GM21390 (cell line): ENCODE data around the gene PPP2R2B.
"Not testable (repeated sequence)": the region's sequence is repeated elsewhere in the genome, so short reads cannot be mapped to it uniquely, and the experiment has no call there.

ENCODE experiments used
- ATAC-seq: cut with Tn5 transposase; IDR thresholded peaks from one replicate; pipeline ENCODE4 v1.9.1; 2021; ENCODE audit not compliant: unreplicated experiment

PPP2R2B gene

DNA sequence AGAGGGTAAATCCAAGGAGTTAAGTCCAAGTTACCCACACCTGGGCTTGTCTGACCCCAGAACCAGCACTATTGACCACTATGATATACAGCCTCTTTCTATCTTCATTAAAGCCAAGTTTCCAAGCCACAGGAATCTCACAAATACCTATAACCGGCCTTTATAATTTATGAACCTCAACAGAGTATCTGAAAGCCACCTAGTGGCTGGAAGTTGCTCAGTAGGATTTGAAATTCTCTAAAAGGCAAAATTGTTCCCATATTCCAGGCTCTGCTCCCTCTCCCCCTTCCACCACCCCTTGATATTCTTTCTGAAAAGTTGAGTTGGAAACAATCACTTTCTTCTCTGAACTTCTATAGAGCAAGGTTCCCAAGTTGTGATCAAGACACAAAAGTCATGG is 256.2 kb downstream of the PPP2R2B start:
- no peak for ATAC-seq

DNA sequence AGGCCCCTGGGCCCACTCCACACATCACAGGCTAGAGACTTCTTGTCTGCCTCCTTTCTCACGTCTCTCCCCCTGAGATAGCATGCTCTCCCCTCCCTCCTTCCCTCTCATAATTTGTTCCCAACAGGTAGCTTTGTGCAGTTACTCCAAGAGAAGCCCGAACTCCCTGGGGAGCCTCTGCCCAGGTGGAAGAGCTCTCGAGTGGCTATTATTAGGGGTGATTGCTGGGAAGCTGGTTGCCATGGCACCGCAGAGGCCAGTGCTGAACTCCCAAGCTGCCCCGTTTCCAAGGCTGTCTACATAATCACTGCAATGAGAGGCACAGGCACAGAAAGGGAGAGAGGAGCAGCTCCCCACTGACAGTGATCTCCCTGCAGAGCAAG is 257.9 kb downstream of the PPP2R2B start:
- no peak for ATAC-seq

DNA sequence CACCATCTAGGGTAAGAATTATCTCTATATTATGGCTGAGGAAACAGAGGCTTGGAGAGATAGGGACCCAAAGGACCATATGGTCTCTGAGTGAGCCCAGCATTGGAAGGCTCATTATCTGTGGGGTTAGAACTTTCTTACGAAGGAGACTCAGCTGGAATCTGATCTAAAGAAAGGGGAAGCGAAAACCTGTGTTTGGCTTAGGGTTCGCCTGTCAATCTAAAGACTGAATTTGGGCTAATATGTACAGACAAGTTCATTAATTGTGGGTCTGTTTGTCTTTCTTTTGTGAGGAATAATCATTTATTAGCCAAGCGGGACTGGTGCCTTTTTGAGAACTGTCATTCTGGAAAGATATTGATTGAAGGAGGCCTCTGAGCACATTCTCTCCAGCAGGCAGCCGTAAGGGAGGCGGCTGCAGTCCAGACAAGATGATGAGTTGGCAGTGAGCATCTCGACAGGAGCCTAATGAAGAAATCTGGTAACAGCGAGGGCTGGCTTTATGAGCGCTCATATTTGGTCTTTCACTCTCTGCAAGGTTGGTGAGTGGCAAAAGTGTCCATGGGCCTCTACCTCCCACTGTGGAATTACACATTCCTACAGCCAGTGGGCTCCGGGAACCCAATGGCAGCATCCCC is 258.4 kb downstream of the PPP2R2B start:
- no peak for ATAC-seq

DNA sequence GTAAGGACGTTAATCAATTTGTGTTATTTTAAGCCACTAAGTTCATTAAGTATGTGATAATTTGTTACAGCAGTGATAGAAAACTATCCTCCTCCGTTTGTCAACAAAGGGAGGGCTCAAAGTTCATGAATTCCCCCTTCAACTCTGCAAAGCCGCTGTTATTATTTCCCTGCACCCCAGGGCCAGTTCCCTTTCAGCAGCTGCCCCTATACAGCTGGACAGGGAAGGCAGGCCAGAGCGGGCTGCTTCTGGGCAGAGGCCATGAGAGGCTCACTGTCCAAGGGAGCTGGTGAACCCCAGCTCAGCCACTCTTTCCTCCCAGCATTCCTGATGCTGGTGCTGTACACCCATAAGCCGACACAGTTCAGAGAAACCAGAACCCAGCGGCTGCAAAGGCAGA is 260.1 kb downstream of the PPP2R2B start:
- ATAC-seq = no peak

DNA sequence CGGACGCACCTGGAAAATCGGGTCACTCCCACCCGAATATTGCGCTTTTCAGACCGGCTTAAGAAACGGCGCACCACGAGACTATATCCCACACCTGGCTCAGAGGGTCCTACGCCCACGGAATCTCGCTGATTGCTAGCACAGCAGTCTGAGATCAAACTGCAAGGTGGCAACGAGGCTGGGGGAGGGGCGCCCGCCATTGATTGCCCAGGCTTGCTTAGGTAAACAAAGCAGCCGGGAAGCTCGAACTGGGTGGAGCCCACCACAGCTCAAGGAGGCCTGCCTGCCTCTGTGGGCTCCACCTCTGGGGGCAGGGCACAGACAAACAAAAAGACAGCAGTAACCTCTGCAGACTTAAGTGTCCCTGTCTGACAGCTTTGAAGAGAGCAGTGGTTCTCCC is 268.8 kb downstream of the PPP2R2B start:
- not testable (repeated sequence) for ATAC-seq

DNA sequence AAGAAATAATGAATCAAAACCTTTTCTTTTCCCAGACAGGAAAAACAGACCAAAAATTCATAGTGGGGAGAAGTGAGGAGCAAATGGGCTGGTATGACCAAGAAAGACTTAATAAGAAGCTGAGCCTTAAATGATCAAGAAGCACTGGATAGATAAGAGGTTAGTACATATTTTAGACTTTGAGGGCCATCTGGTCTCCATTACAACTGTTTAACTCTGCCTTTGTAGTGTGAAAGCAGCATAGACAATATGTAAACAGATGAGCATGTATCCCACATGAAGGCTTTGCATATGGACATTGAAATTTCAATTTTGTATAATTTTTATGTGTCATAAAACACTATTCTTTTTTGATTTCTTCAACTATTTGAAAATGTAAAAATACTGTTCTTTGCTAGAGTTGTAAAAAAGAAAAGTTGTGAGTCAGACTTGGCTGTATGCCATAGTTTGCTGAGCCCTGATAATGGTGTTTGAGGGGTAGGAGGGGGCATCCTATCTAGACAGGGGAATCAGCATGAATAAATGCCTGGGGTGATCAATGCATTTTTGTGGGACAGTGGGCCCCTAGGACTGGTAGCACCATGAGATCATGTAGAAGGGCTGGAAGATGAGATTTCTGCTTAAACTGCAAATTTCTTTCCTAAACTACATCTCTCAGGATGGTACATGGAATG is 270.8 kb downstream of the PPP2R2B start:
- ATAC-seq = no peak

DNA sequence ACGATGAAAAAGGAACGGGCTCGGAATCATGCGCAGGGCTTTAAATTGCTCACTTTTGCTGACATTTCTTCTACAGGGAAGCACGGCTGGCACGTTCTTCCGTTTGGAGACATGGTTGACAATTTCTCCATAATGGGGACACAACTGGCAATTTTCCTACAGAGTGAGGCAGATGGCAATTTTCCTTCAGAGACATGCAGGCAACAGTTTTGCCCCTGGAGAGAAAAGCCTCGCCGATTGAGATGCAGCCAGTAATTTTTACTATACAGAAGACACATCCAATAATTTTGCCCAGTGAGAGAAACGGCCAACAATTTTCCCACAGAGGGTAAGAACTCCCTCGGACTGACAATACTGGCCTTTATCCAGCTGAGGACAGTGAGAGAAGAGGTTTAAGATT is 271.7 kb downstream of the PPP2R2B start:
- ATAC-seq = no peak

DNA sequence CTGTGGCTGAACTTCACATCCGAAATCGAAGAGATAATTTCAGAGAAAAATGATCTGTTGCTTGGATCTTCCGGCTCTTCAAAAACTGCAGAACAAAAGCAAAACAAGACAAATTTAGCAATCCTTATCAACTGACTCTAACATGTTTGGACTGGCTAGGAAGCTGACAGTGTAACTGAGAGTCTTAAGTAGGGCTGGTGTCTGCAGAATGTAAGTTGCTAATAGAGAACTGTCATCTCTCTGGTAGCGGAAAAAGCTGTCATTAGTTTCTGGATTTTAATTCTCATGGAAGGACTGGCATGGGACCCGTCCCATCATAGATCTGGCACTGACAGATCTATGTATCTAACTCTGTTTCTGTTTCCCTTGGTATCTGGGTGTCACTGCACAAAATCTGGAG is 278.2 kb downstream of the PPP2R2B start:
- no peak for ATAC-seq

DNA sequence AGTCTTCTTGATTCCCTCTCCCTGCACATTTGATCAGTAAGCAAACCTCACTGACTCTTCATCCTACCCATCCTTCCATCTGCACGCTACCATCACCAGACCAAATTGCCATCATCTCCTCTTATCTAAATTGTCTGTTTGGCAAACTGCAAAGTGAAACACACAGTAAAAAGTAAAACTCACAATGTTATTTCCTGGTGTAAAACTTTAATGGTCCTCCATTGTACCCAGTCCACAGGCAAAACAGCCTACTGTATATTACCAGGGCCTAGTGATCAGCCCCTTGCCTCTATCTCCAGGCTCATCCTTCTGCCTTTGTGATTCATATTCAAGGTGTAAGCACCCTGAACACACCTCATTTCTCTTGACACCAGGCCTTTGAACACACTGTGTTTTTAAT is 279.3 kb downstream of the PPP2R2B start:
- no peak for ATAC-seq

DNA sequence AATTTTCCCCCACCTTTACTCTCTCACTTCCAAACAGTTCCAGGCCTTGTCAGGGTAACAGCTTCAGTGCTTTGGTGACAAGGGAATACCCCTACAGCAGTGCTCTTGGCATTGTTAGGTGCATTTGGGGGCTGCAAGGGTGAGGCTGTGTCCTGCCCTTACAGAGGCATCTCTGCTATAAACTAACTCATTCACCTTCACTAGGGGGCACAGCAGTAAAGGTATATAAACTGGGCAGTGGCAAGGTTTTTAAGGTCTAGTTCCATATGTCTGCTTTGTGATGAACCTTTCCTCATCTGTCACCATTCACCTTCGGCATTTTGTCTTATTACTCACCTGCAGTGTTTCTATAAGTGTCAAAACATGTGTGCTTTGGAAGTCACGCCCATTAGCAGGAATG is 283.5 kb downstream of the PPP2R2B start:
- no peak for ATAC-seq

DNA sequence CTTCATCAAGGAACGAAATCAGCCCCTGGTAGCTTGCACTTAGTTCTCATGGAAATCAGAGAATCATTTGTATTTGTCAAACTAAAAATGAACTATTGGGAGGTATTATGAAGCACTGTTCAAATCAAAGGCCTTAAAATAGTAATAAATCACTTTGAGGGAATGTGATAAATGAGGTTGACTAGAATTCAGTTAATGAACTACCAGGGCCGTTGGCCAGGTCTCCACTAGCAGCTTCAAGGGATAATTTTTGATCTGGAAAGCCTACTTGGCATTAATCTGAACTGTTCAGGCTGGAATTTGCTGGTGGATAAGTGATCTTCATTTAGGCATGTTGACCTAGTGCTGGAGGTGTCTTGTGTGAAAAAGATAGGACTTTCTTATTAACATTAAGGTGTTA is 286.2 kb downstream of the PPP2R2B start:
- ATAC-seq = no peak

DNA sequence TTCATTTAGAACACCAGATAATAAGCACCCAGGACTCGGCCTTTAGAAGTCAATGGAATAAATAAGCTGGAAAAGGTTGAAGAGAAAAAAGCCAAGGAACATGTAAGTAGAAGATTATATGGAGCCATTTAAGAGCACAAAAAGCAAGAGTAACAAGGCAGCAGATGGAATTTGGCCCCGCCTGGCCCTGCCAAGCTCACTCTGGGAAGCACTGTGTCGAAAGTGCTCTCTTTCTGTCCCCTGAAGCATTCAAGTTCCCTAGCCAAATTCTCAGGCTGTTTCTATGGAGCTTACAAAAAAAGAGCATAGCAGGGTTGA is 289.6 kb downstream of the PPP2R2B start:
- no peak for ATAC-seq

DNA sequence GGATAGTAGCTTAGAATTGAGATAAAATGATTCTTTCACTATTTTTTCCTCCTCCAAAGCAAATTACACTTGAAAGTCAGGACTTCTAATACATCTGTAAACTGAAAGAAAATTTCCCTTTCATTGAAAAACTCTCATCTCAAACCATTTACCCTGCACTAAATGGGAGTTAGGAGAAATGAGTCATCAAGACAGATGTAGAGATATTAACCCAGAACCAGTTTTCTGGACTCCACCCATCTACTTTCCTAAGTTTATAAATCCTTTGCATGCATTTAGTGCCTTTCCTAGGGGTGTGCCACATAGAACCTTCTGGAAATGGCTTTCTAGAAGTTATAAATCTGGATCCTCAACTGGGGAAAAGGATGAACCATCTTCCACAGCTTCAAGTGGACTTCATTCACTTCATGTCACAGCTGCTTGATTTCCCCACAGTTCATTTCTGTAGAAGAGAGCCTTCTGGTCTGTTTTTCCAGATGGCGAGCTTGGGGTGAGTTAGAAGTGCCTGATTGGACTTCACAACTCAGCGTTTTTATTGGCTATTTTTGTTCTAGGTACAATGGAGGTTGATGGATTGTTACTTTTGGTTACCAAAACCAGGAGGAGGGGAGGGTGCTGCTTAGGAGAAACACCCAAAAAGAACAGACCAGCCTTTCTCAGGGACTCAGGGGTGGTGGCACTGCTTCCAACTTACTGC is 290.1 kb downstream of the PPP2R2B start:
- no peak for ATAC-seq

DNA sequence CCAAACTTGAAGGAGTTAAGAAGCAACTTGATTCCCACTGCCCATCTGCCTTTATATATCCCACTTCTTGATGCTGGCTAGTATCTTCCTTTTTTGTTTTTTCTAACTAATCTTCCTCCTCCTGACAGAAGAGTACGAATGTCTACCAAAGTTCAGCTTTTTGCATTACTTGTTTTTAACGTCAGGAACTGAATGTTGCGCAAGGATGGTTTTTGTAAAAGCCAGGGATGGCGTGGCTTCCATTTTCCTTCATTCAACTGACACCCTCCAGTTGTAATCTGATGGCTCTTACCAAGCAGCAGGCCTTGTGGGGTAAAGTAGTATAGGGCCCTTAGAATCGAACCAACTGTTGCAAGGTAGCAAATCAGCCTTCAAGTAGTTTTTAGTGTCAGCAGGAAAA is 291.8 kb downstream of the PPP2R2B start:
- no peak for ATAC-seq

DNA sequence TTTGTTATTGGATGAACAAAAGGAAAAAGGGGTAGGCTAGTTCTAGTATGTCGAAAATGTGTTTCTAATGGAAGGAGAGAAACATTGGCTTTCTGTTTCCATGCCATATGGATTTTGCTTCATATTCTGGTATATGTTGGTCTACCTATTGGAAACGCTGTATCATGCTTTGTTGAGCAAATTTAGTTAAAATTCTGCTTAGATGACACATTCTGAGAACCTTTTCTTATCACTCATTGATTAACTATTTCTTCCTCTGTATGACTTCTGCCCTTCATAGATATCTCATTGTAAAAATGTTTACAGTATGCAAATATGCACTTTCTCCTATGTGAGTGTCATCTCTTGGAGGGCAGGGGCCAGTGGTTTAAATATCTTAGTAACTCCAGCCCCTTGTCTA is 293.8 kb downstream of the PPP2R2B start:
- no peak for ATAC-seq

DNA sequence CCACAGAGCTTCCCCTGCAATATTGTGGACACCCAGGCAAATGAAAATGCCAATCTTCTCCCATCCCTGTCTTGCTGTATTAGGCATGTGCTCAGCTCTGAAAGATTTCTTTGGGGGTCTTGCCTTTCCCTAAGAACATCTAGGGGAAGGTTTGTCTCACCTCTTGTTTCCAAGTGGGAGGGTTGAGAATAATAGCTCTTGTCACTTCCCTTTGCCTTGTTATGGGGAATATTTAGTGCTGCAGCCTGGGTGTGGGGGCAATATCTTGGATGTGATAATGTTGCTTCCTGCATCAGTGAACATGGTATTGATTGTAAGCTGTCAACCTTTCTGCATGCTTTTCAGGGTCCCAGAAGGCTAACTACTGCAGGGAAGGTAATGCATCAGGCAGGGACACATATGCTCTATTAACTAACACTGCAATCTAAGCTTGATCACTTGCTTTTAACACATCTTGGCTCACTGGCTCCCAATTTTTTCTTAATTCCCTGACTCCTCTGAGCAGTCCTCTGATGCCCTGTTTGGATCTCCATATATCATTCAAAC is 296.4 kb downstream of the PPP2R2B start:
- no peak for ATAC-seq

DNA sequence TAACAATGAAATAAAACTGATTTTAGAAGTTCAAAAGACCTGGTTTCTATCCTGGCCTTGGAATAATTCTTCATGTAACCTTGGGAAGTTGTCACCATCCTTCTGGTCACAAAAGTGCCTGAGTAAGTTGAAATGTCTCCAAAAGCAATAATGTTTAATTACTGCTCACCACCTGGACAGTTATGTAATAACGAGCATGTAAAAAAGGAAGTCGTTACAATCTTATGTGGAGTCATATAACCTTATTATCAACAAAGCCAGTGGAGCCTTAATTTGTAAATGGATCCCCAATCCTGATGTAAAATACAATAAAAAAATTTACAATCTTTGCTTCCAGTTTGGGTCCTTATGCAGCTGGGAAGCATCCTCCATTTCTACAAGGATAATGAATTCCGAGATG is 298.3 kb downstream of the PPP2R2B start:
- ATAC-seq = no peak

DNA sequence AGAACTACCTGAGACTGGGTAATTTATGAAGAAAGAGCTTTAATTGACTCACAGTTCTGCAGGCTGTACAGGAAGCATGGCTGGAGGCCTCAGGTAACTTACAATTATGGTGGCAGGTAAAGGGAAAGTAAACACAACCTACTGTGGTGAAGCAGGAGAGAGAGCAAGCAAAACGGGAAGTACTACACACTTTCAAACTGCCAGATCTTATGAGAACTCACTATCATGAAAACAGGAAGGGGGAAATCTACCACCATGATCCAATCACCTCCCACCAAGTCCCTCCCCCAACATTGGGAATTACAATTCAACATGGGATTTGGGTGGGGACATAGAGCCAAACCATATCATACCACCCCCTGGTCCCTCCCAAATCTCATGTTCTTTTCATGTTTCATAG is 303.8 kb downstream of the PPP2R2B start:
- no peak for ATAC-seq

DNA sequence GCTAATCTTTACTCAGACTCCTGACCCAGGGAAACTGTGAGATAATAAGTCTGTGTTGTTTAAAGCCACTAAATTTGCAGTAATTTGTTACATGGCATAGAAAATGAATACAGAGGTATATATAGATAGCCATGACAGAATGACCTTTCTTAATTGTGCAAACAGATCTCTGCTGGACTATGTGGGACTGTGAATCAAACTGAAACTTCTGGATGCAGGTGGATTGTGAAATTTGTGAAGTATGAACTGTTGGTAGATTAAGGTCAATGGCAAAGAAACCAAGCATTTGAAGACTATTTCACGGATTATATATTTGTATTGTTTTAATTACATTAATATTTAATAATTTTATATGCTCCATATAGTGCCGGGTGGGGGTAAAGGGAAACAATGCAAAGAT is 310.4 kb downstream of the PPP2R2B start:
- ATAC-seq = no peak

DNA sequence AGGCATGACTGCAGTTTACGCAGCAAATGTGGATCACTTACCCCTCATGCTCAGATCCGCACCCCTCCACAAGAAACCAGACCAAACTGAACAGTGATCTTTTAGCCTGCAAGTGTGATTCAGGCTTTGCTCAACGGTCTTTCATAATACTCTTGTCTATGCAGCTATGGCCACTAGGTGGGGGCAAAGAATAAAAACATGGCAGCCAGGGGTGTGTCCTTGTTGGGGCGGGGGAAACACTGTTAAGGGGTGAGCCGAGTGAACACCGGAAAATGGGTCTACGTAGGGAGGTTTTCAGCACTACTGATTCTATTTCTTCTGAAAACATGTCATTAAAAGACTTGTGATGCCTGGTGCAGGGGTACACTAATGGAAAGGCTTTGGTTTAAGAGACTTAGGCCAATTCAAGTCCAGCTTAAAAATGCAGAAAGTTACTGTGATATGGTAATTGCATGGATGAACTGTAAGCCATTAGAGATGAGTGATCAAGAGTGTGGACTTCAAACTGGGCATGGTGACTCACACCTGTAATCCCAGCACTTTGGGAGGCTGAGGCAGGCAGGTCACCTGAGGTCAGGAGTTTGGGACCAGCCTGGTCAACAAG is 312.7 kb downstream of the PPP2R2B start:
- ATAC-seq = peak; percentile 95

DNA sequence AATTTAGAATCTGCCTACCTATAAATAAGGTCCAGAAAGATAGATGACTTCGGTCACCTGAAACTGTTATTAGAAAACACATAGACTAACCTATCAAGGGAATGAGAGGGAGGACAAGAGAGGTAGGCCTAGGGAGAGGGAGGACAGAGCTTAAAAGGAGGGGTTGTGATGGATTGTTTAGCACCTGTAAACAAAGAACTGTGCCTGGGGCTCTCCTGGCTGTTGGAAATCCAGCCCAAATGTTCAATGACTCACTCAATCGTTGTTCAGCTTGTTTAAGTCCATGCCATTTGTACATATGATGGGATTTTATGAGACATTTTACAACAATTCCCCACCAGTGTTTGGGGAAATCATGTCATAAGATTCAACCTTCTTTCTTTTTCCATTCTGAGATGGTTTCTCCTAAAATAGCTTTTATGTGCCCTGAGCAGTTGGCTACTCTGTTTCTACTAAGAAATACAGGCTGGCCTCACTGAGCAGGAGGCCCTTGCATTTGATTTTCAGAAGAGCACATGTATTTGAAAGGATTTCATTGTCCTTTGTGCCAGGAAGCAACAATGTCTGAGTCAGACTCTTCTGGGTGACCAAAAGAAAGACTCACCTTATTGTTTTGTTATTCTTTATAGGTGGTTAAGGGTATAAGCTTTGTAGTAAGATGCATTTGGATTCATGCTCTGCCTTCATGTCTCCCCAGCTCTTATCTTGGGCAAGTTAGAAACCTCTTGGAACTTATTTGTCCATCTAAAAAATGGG is 314.4 kb downstream of the PPP2R2B start:
- ATAC-seq = no peak
